Sigmoid colon (tissue), 4 donors: ENCODE results near the gene DNAH3.

Source experiments
- EP300 ChIP-seq, 4 donors: sonication (generic); formaldehyde crosslinking; IDR thresholded peaks; one replicate each; pipeline ENCODE4 v1.6.1; 2017; ENCODE audit warnings: antibody characterized with exemption in 4 of 4
- POLR2A ChIP-seq, 2 donors: fragments of 450-650 bp; IDR thresholded peaks; one replicate each; pipeline ENCODE4 v1.6.1; 2016; ENCODE audit warnings: antibody characterized with exemption in 2 of 2, mild to moderate bottlenecking in 2 of 2, moderate library complexity in 2 of 2
- TF ChIP-seq, protein P1 (sequence below), 4 experiments: fragments of 450-650 bp in 3 of 4; fragments of 200-600 bp in 1 of 4; IDR thresholded peaks; one replicate each; pipeline ENCODE4 v1.5.1; 2016 to 2019; ENCODE audit warnings: antibody characterized with exemption in 4 of 4, mild to moderate bottlenecking in 3 of 4, moderate library complexity in 2 of 4

DNA sequence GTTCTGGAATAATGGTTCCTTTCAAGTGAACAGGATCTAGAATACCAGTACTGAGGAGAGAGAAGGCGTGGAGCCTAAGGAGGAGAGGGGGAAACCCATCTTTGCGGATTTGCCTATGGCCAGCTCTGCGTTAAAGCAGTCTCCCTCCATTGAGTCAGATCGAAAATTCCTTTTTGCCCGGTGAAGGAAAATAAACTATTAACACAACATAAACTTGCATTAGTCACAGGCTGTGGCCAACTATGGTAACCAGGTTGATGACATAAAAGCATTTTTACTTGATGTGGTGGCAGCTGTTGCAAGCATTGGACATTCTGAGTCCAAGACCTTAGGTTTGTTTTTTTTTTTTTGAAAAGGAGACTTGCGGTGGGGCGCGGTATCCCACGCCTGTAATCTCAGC is 16.7 kb upstream of the DNAH3 start:
- TF ChIP-seq, protein P1, sequence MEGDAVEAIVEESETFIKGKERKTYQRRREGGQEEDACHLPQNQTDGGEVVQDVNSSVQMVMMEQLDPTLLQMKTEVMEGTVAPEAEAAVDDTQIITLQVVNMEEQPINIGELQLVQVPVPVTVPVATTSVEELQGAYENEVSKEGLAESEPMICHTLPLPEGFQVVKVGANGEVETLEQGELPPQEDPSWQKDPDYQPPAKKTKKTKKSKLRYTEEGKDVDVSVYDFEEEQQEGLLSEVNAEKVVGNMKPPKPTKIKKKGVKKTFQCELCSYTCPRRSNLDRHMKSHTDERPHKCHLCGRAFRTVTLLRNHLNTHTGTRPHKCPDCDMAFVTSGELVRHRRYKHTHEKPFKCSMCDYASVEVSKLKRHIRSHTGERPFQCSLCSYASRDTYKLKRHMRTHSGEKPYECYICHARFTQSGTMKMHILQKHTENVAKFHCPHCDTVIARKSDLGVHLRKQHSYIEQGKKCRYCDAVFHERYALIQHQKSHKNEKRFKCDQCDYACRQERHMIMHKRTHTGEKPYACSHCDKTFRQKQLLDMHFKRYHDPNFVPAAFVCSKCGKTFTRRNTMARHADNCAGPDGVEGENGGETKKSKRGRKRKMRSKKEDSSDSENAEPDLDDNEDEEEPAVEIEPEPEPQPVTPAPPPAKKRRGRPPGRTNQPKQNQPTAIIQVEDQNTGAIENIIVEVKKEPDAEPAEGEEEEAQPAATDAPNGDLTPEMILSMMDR (IDR thresholded peaks at IDR 0.05) = no peak
- TF ChIP-seq EP300 (IDR thresholded peaks at IDR 0.05) (no peak), POLR2A (IDR thresholded peaks at IDR 0.05) (no peak)
